ENCODE data around the gene SLC5A1. TPM values are rescaled to one million over a fixed set of nuclear protein-coding genes. Genes with fewer than 3 reads are reported as not detected.

SLC5A1 gene
- total RNA-seq, 1 experiment from 2014 or later, result not detected

Other genes starting within 250 kb of the SLC5A1 start
- gene YWHAH, start 98.7 kb upstream of the SLC5A1 start, total RNA-seq (2014; rRNA removed; shearing (Covaris generic)), result 100 and 106 TPM in 2 replicates
- gene C22orf42, start 116.0 kb downstream of the SLC5A1 start, total RNA-seq (2014; rRNA removed; shearing (Covaris generic)), result not detected in 2 replicates
- not detected in 2 replicates for gene RFPL2, start 161.8 kb downstream of the SLC5A1 start, total RNA-seq (2014; rRNA removed; shearing (Covaris generic))
- gene SLC5A4, start 212.1 kb downstream of the SLC5A1 start, total RNA-seq (2014; rRNA removed; shearing (Covaris generic)), result 0.10 TPM in 1 of 2 replicates, not detected in the other

Data from SJCRH30 (cell line).